ENCODE data around the gene KRTAP4-16.
"Not testable (repeated sequence)": the region's sequence is repeated elsewhere in the genome, so short reads cannot be mapped to it uniquely, and the experiment has no call there.

The KRTAP4-16 gene

GRCh38 chr17:41084100-41084856 lies 17.7 kb downstream of the KRTAP4-16 start, which contains the start of gene KRTAP4-7:
Gene KRTAP4-7 (plus strand): TSS chr17:41084150. CDS start chr17:41084207, 57 bp downstream.
- H3K9me3 ChIP-seq (ENCODE audit: control extremely low read depth in 1 of 5, control insufficient read depth in 4 of 5, insufficient read depth in 2 of 5, low read depth in 1 of 5, low read length in 4 of 5); DNase-seq; CTCF ChIA-PET; H3K27me3 ChIP-seq (replicated peaks in 2 of 5; ENCODE audit: control insufficient read depth in 4 of 5, insufficient read depth in 5 of 5, low read length in 4 of 5); H3K4me3 ChIP-seq (ENCODE audit: control insufficient read depth in 1 of 7, extremely low read depth in 1 of 7, insufficient read depth in 4 of 7, low read depth in 2 of 7, low read length in 6 of 7); H3K4me1 ChIP-seq (ENCODE audit: control extremely low read depth in 1 of 4, control insufficient read depth in 4 of 4, insufficient read depth in 4 of 4, low read length in 3 of 4); H3K36me3 ChIP-seq (ENCODE audit: control insufficient read depth in 4 of 4, insufficient read depth in 4 of 4, low read length in 3 of 4); H3K27ac ChIP-seq (ENCODE audit: insufficient read depth in 1 of 2, low read depth in 1 of 2, low read length in 2 of 2, poor library complexity in 1 of 2, severe bottlenecking in 2 of 2): not testable (repeated sequence)
- POLR2A ChIA-PET: interaction anchor here (0.6 to 0.7 kb wide), 2 partner anchors 41 to 255 kb away, joined by 3 read pairs; no protein-coding TSS in a partner anchor
- 93% methylated on average over 5 of the region's 14 CpGs for WGBS (ENCODE audit: insufficient coverage)

GRCh38 chr17:41083427-41083826 lies 18.6 kb downstream of the KRTAP4-16 start:
- H3K27me3 ChIP-seq (replicated peaks in 2 of 5; ENCODE audit: control insufficient read depth in 4 of 5, insufficient read depth in 5 of 5, low read length in 4 of 5); CTCF ChIA-PET; H3K4me1 ChIP-seq (ENCODE audit: control extremely low read depth in 1 of 4, control insufficient read depth in 4 of 4, insufficient read depth in 4 of 4, low read length in 3 of 4); H3K36me3 ChIP-seq (ENCODE audit: control insufficient read depth in 4 of 4, insufficient read depth in 4 of 4, low read length in 3 of 4); H3K9me3 ChIP-seq (ENCODE audit: control extremely low read depth in 1 of 5, control insufficient read depth in 4 of 5, insufficient read depth in 2 of 5, low read depth in 1 of 5, low read length in 4 of 5); DNase-seq; H3K4me3 ChIP-seq (ENCODE audit: control insufficient read depth in 1 of 7, extremely low read depth in 1 of 7, insufficient read depth in 4 of 7, low read depth in 2 of 7, low read length in 6 of 7); H3K27ac ChIP-seq (ENCODE audit: insufficient read depth in 1 of 2, low read depth in 1 of 2, low read length in 2 of 2, poor library complexity in 1 of 2, severe bottlenecking in 2 of 2); POLR2A ChIA-PET: not testable (repeated sequence)
- no CpG with 5 or more reads among the region's 2 CpGs for whole genome bisulfite sequencing (ENCODE audit: insufficient coverage)

GRCh38 chr17:41082626-41083025 lies 19.4 kb downstream of the KRTAP4-16 start:
- DNase-seq: no peak
- Histone ChIP-seq H3K4me3 (ENCODE audit: control insufficient read depth in 1 of 7, extremely low read depth in 1 of 7, insufficient read depth in 4 of 7, low read depth in 2 of 7, low read length in 6 of 7) (no peak overlapping the region), H3K36me3 (ENCODE audit: control insufficient read depth in 4 of 4, insufficient read depth in 4 of 4, low read length in 3 of 4) (no peaks in the 10 kb centered on the region), H3K27ac (ENCODE audit: insufficient read depth in 1 of 2, low read depth in 1 of 2, low read length in 2 of 2, poor library complexity in 1 of 2, severe bottlenecking in 2 of 2) (no peak overlapping the region), H3K4me1 (ENCODE audit: control extremely low read depth in 1 of 4, control insufficient read depth in 4 of 4, insufficient read depth in 4 of 4, low read length in 3 of 4) (no peaks in the 10 kb centered on the region), H3K9me3 (ENCODE audit: control extremely low read depth in 1 of 5, control insufficient read depth in 4 of 5, insufficient read depth in 2 of 5, low read depth in 1 of 5, low read length in 4 of 5) (no peaks in the 10 kb centered on the region), H3K27me3 (replicated peaks in 2 of 5; ENCODE audit: control insufficient read depth in 4 of 5, insufficient read depth in 5 of 5, low read length in 4 of 5) (no peaks in the 10 kb centered on the region)
- 100% methylated on average over 1 of the region's 4 CpGs for WGBS (ENCODE audit: insufficient coverage)
- CTCF ChIA-PET: no interaction called here
- POLR2A ChIA-PET: no interaction called here

- Histone ChIP-seq H3K36me3 (ENCODE audit: control insufficient read depth in 4 of 4, insufficient read depth in 4 of 4, low read length in 3 of 4) (no peaks in the 10 kb centered on the region), H3K4me1 (ENCODE audit: control extremely low read depth in 1 of 4, control insufficient read depth in 4 of 4, insufficient read depth in 4 of 4, low read length in 3 of 4) (no peaks in the 10 kb centered on the region), H3K9me3 (ENCODE audit: control extremely low read depth in 1 of 5, control insufficient read depth in 4 of 5, insufficient read depth in 2 of 5, low read depth in 1 of 5, low read length in 4 of 5) (no peaks in the 10 kb centered on the region), H3K27ac (ENCODE audit: insufficient read depth in 1 of 2, low read depth in 1 of 2, low read length in 2 of 2, poor library complexity in 1 of 2, severe bottlenecking in 2 of 2) (no peak overlapping the region), H3K27me3 (replicated peaks in 2 of 5; ENCODE audit: control insufficient read depth in 4 of 5, insufficient read depth in 5 of 5, low read length in 4 of 5) (no peaks in the 10 kb centered on the region), H3K4me3 (ENCODE audit: control insufficient read depth in 1 of 7, extremely low read depth in 1 of 7, insufficient read depth in 4 of 7, low read depth in 2 of 7, low read length in 6 of 7) (no peak overlapping the region)
- ChIA-PET CTCF (no interaction called here), POLR2A (no interaction called here)
- no peak for DNase-seq
Measured at GRCh38 chr17:41076788-41077187, 25.2 kb downstream of the KRTAP4-16 start.

- WGBS (ENCODE audit: insufficient coverage): 100% methylated on average over 1 of the region's 2 CpGs
- CTCF ChIA-PET: no interaction called here
- no peaks in the 10 kb centered on the region for H3K9me3 ChIP-seq (ENCODE audit: control extremely low read depth in 1 of 5, control insufficient read depth in 4 of 5, insufficient read depth in 2 of 5, low read depth in 1 of 5, low read length in 4 of 5)
Measured at GRCh38 chr17:41073676-41074075, 28.3 kb downstream of the KRTAP4-16 start.

GRCh38 chr17:41071606-41072360 lies 30.2 kb downstream of the KRTAP4-16 start:
- CTCF ChIA-PET: no interaction called here
- WGBS (ENCODE audit: insufficient coverage): 91% methylated on average over 5 of the region's 5 CpGs
- Histone ChIP-seq H3K27ac (ENCODE audit: insufficient read depth in 1 of 2, low read depth in 1 of 2, low read length in 2 of 2, poor library complexity in 1 of 2, severe bottlenecking in 2 of 2) (no peak overlapping the region), H3K27me3 (replicated peaks in 2 of 5; ENCODE audit: control insufficient read depth in 4 of 5, insufficient read depth in 5 of 5, low read length in 4 of 5) (no peaks in the 10 kb centered on the region), H3K36me3 (ENCODE audit: control insufficient read depth in 4 of 4, insufficient read depth in 4 of 4, low read length in 3 of 4) (no peaks in the 10 kb centered on the region), H3K9me3 (ENCODE audit: control extremely low read depth in 1 of 5, control insufficient read depth in 4 of 5, insufficient read depth in 2 of 5, low read depth in 1 of 5, low read length in 4 of 5) (no peaks in the 10 kb centered on the region), H3K4me1 (ENCODE audit: control extremely low read depth in 1 of 4, control insufficient read depth in 4 of 4, insufficient read depth in 4 of 4, low read length in 3 of 4) (no peaks in the 10 kb centered on the region), H3K4me3 (ENCODE audit: control insufficient read depth in 1 of 7, extremely low read depth in 1 of 7, insufficient read depth in 4 of 7, low read depth in 2 of 7, low read length in 6 of 7) (no peak overlapping the region)
- no peak for DNase-seq
- POLR2A ChIA-PET: interaction anchor here (0.6 kb wide), 1 partner anchor 157 kb away, joined by 7 read pairs; no protein-coding TSS in a partner anchor

More at GRCh38 chr17:41073676-41074075, 28.3 kb downstream of the KRTAP4-16 start:
- DNase-seq: no peak
- Histone ChIP-seq H3K36me3 (ENCODE audit: control insufficient read depth in 4 of 4, insufficient read depth in 4 of 4, low read length in 3 of 4) (no peaks in the 10 kb centered on the region), H3K4me3 (ENCODE audit: control insufficient read depth in 1 of 7, extremely low read depth in 1 of 7, insufficient read depth in 4 of 7, low read depth in 2 of 7, low read length in 6 of 7) (no peak overlapping the region), H3K27ac (ENCODE audit: insufficient read depth in 1 of 2, low read depth in 1 of 2, low read length in 2 of 2, poor library complexity in 1 of 2, severe bottlenecking in 2 of 2) (no peak overlapping the region), H3K4me1 (ENCODE audit: control extremely low read depth in 1 of 4, control insufficient read depth in 4 of 4, insufficient read depth in 4 of 4, low read length in 3 of 4) (no peaks in the 10 kb centered on the region), H3K27me3 (replicated peaks in 2 of 5; ENCODE audit: control insufficient read depth in 4 of 5, insufficient read depth in 5 of 5, low read length in 4 of 5) (no peaks in the 10 kb centered on the region)
- POLR2A ChIA-PET: no interaction called here

GRCh38 chr17:41069031-41069430 lies 33.0 kb downstream of the KRTAP4-16 start:
- Histone ChIP-seq H3K4me3 (ENCODE audit: control insufficient read depth in 1 of 7, extremely low read depth in 1 of 7, insufficient read depth in 4 of 7, low read depth in 2 of 7, low read length in 6 of 7) (no peak overlapping the region), H3K27me3 (replicated peaks in 2 of 5; ENCODE audit: control insufficient read depth in 4 of 5, insufficient read depth in 5 of 5, low read length in 4 of 5) (no peaks in the 10 kb centered on the region), H3K9me3 (ENCODE audit: control extremely low read depth in 1 of 5, control insufficient read depth in 4 of 5, insufficient read depth in 2 of 5, low read depth in 1 of 5, low read length in 4 of 5) (no peaks in the 10 kb centered on the region), H3K4me1 (ENCODE audit: control extremely low read depth in 1 of 4, control insufficient read depth in 4 of 4, insufficient read depth in 4 of 4, low read length in 3 of 4) (no peaks in the 10 kb centered on the region), H3K36me3 (ENCODE audit: control insufficient read depth in 4 of 4, insufficient read depth in 4 of 4, low read length in 3 of 4) (no peaks in the 10 kb centered on the region), H3K27ac (ENCODE audit: insufficient read depth in 1 of 2, low read depth in 1 of 2, low read length in 2 of 2, poor library complexity in 1 of 2, severe bottlenecking in 2 of 2) (no peak overlapping the region)
- CTCF ChIA-PET: interaction anchor here (1.4 kb wide), 1 partner anchor 10 kb away, joined by 3 read pairs; no protein-coding TSS in a partner anchor
- POLR2A ChIA-PET: no interaction called here
- no peak for DNase-seq
- WGBS (ENCODE audit: insufficient coverage): 58% methylated on average over 2 of the region's 3 CpGs
